Stromal cell of bone marrow (primary cell): ENCODE measurements around the gene CXCL3.

Source experiments
- DNase-seq: peaks from one replicate; pipeline ENCODE4 v3.0.0-alpha.2; 2012; ENCODE audit warnings: low read depth

The CXCL3 gene

GRCh38 chr4:74014332-74014731 lies 24.2 kb downstream of the CXCL3 start:
- no peak for DNase-seq

GRCh38 chr4:74013264-74013663 lies 25.2 kb downstream of the CXCL3 start:
- no peak for DNase-seq

GRCh38 chr4:74012130-74012529 lies 26.4 kb downstream of the CXCL3 start:
- no peak for DNase-seq

GRCh38 chr4:74009307-74009706 lies 29.2 kb downstream of the CXCL3 start:
- DNase-seq, result no peak

- DNase-seq, result peak; percentile 72
Observed at GRCh38 chr4:74006009-74006476, 32.4 kb downstream of the CXCL3 start.

- no peak for DNase-seq
Observed at GRCh38 chr4:74005528-74005927, 33.0 kb downstream of the CXCL3 start.

- DNase-seq, result no peak
Observed at GRCh38 chr4:74004668-74005067, 33.8 kb downstream of the CXCL3 start.

- DNase-seq, result no peak
Observed at GRCh38 chr4:74000301-74000700, 38.2 kb downstream of the CXCL3 start.

- no peak for DNase-seq
Observed at GRCh38 chr4:73998040-73999011, 40.2 kb downstream of the CXCL3 start, which contains the start of gene CXCL5. CXCL5 (minus strand) TSS chr4:73998677; CDS start chr4:73998581, 96 bp downstream.

- no peak for DNase-seq
Observed at GRCh38 chr4:73992050-73992449, 46.4 kb downstream of the CXCL3 start.

GRCh38 chr4:73991742-73992000 lies 46.8 kb downstream of the CXCL3 start:
- no peak for DNase-seq

GRCh38 chr4:73990988-73991741 lies 47.3 kb downstream of the CXCL3 start:
- DNase-seq, result no peak

- no peak for DNase-seq
Observed at GRCh38 chr4:73989928-73990327, 48.6 kb downstream of the CXCL3 start.

GRCh38 chr4:73989031-73989430 lies 49.5 kb downstream of the CXCL3 start:
- no peak for DNase-seq

GRCh38 chr4:73988061-73988460 lies 50.4 kb downstream of the CXCL3 start, which contains the start of gene PPBP:
PPBP (minus strand) TSS chr4:73988190; CDS start chr4:73988103, 87 bp downstream.
- no peak for DNase-seq
